B cell (primary cell): ENCODE results near the gene COTL1. TPM values are rescaled to one million over a fixed set of nuclear protein-coding genes. Genes with fewer than 3 reads are reported as not detected.

ENCODE experiments used
- ATAC-seq: fragments of 200-7000 bp; cut with Tn5 transposase; one replicate; pipeline ENCODE4 v1.10.0; 2021; ENCODE audit warnings: low read depth, mild to moderate bottlenecking, moderate number of reproducible peaks, moderate library complexity
- CTCF ChIA-PET: fragments of 350-600 bp; sonication (Branson Sonifier 250); formaldehyde crosslinking; loops from one replicate; lab custom pipeline; 2021; ENCODE audit warnings: antibody characterized with exemption, inconsistent platforms; lab: Charles Lee
- POLR2A ChIA-PET: fragments of 350-600 bp; sonication (Branson Sonifier 250); formaldehyde crosslinking; loops from one replicate; lab custom pipeline; 2021; ENCODE audit warnings: antibody characterized with exemption; lab: Charles Lee
- DNase-seq: peaks from one replicate; pipeline ENCODE4 v3.0.0; 2013
- H2AFZ ChIP-seq: 2 replicates; pipeline ENCODE4 v1.6.1; 2012; ENCODE audit warnings: mild to moderate bottlenecking, low read depth, low read length; ENCODE audit not compliant: insufficient read depth, poor library complexity, severe bottlenecking
- H3K27ac ChIP-seq, 2 donors: 1 replicate in 1 of 2; 2 replicates in 1 of 2; pipeline ENCODE4 v1.5.1; 2012 to 2013; ENCODE audit warnings: low read length in 2 of 2, mild to moderate bottlenecking in 2 of 2, moderate library complexity in 1 of 2
- H3K27me3 ChIP-seq, 4 experiments: fragments of 200-600 bp in 1 of 4; sonication (generic) in 1 of 4; replicated peaks in 1 of 4; 1 replicate in 2 of 4; 2 replicates in 2 of 4; pipeline versions ENCODE4 v1.6.1 to v1.7.0; 2013 to 2016; ENCODE audit warnings: low read length in 3 of 4, mild to moderate bottlenecking in 2 of 4, mixed read lengths in 1 of 4, moderate library complexity in 1 of 4; ENCODE audit not compliant: insufficient read depth in 4 of 4, control insufficient read depth in 3 of 4; ENCODE audit errors: control extremely low read depth in 1 of 4
- H3K36me3 ChIP-seq, 2 experiments: replicated peaks in 1 of 2; 1 replicate in 1 of 2; 2 replicates in 1 of 2; pipeline versions ENCODE4 v1.6.1 to v1.7.1; 2013; ENCODE audit warnings: low read length in 1 of 2; ENCODE audit not compliant: insufficient read depth in 2 of 2, control insufficient read depth in 1 of 2; ENCODE audit errors: control extremely low read depth in 1 of 2, extremely low read depth in 1 of 2
- H3K4me1 ChIP-seq, 2 donors: fragments of 200-600 bp in 1 of 2; sonication (generic) in 1 of 2; 1 replicate in 1 of 2; 2 replicates in 1 of 2; pipeline versions ENCODE4 v1.5.1 to v1.6.1; 2013 to 2017; ENCODE audit warnings: low read length in 2 of 2; ENCODE audit not compliant: control insufficient read depth in 2 of 2, insufficient read depth in 2 of 2
- H3K4me2 ChIP-seq: replicated peaks from 2 replicates; pipeline ENCODE3; 2012; ENCODE audit warnings: mild to moderate bottlenecking, low read depth, low read length; ENCODE audit not compliant: poor library complexity, severe bottlenecking
- H3K4me3 ChIP-seq, 5 experiments: fragments of 200-600 bp in 1 of 5; sonication (generic) in 1 of 5; 1 replicate in 3 of 5; 2 replicates in 2 of 5; pipeline versions ENCODE4 v1.5.1 to v1.7.0; 2011 to 2016; ENCODE audit warnings: low read length in 4 of 5, mild to moderate bottlenecking in 4 of 5, low read depth in 2 of 5, control low read depth in 1 of 5, moderate library complexity in 1 of 5; ENCODE audit not compliant: insufficient read depth in 1 of 5; ENCODE audit errors: control extremely low read depth in 1 of 5, extremely low read depth in 1 of 5
- H3K79me2 ChIP-seq: fragments of 200-600 bp; sonication (generic); one replicate; pipeline ENCODE4 v1.6.0; 2016; ENCODE audit warnings: low read length; ENCODE audit not compliant: control insufficient read depth, insufficient read depth
- H3K9ac ChIP-seq: fragments of 200-600 bp; sonication (generic); 2 replicates; pipeline ENCODE4 v1.6.1; 2017; ENCODE audit warnings: mild to moderate bottlenecking, low read length, moderate library complexity
- H3K9me3 ChIP-seq, 3 donors: one replicate each; pipeline versions ENCODE4 v1.6.1 to v1.7.1; 2013; ENCODE audit warnings: low read length in 2 of 3; ENCODE audit not compliant: control insufficient read depth in 2 of 3, insufficient read depth in 1 of 3; ENCODE audit errors: control extremely low read depth in 1 of 3
- H4K20me1 ChIP-seq: 2 replicates; pipeline ENCODE4 v1.6.0; 2012; ENCODE audit warnings: mild to moderate bottlenecking, low read length; ENCODE audit not compliant: insufficient read depth, control insufficient read depth, poor library complexity, severe bottlenecking
- H3K27ac Mint-ChIP-seq: one replicate; pipeline ENCODE4 v1.8.0; 2021; ENCODE audit warnings: mixed read lengths
- H3K27me3 Mint-ChIP-seq: one replicate; pipeline ENCODE4 v1.8.0; 2021; ENCODE audit warnings: mixed read lengths
- H3K4me1 Mint-ChIP-seq: one replicate; pipeline ENCODE4 v1.8.0; 2021; ENCODE audit warnings: mixed read lengths
- H3K4me3 Mint-ChIP-seq: one replicate; pipeline ENCODE4 v1.8.0; 2021; ENCODE audit warnings: mixed read lengths
- H3K9me3 Mint-ChIP-seq: one replicate; pipeline ENCODE4 v1.8.0; 2022; ENCODE audit warnings: mixed read lengths; ENCODE audit not compliant: insufficient read depth
- EZH2 ChIP-seq: IDR thresholded peaks from 2 replicates; pipeline ENCODE4 v1.6.1; 2012; ENCODE audit warnings: borderline replicate concordance, low read depth, mild to moderate bottlenecking, moderate library complexity, low read length; ENCODE audit not compliant: insufficient read depth, poor library complexity, severe bottlenecking
- WGBS: methylation state at CpG from one replicate; pipeline ENCODE4 v1.1.5; 2013; ENCODE audit warnings: missing lambda C conversion rate; ENCODE audit not compliant: insufficient coverage; 5-methylcytosine and 5-hydroxymethylcytosine counted together
- intact Hi-C: fragments of 100-400 bp; cut with micrococcal nuclease; formaldehyde crosslinking; loops from one replicate; pipeline ENCODE4 v1.10.0; 2022
- polyA plus RNA-seq: library from polyadenylated mRNA; depleted of rRNA; stranded (reverse); fragments of >200 nt; gene quantifications from 2 replicates; pipeline ENCODE4 v1.2.3, GENCODE V29; 2012
- total RNA-seq, 2 donors: library from RNA; stranded (reverse); fragments of 120-200 nt in 1 of 2; gene quantifications; 1 replicate in 1 of 2; 2 replicates in 1 of 2; pipeline versions ENCODE4 v1.2.3 to v1.2.4, GENCODE V29; 2013 to 2022
- TF ChIP-seq, protein P1 (sequence below): fragments of 200-600 bp; IDR thresholded peaks from one replicate; pipeline ENCODE4 v1.8.0; 2022; ENCODE audit warnings: antibody characterized with exemption, mild to moderate bottlenecking

Gene COTL1
- total and polyA plus RNA-seq, 2 donors (not counting 1 experiment from before 2014, with no cell fraction given) = 158 to 264 TPM

DNA sequence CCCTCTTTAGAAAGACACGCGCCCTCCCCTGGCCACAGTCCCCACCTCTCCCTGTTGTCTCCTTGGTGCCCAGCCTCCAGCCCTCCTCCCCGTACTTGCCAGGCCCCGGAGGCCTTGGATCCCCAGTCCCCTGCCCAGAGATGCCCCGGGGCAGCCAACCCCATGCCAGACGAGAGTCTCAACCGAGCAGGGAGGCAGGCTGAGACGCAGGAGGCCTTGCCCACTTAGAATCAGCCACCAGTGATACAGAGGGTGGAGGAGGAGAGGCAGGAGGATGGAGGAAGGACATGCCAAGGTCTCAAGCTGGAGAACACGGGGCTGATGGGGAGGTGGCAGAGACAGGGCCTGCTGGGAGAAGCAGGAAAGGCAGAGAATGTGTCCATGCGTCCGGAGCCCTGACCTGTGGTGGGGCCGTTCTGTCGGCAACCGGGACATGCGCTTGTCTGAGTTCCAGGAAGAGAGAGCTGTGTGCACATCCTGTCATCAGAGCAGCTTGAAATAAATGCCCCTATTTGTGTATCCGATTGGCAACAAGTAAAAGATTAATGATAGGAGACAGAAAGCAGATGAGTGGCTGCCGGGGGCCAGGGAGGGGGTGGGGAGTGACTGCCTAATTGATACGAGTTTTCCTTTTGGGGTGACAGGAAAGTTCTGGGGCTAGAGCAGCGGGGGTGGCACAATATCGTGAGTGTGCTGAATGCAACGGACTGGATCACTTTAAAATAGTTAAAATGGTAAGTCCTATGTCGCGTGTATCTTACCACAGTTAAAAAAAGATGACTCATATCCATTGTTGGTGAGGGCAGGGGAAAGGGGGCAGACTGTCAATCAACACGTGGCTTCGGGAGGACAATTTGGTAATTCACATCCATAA is 68.7 kb downstream of the COTL1 start:
- TF ChIP-seq, protein P1, sequence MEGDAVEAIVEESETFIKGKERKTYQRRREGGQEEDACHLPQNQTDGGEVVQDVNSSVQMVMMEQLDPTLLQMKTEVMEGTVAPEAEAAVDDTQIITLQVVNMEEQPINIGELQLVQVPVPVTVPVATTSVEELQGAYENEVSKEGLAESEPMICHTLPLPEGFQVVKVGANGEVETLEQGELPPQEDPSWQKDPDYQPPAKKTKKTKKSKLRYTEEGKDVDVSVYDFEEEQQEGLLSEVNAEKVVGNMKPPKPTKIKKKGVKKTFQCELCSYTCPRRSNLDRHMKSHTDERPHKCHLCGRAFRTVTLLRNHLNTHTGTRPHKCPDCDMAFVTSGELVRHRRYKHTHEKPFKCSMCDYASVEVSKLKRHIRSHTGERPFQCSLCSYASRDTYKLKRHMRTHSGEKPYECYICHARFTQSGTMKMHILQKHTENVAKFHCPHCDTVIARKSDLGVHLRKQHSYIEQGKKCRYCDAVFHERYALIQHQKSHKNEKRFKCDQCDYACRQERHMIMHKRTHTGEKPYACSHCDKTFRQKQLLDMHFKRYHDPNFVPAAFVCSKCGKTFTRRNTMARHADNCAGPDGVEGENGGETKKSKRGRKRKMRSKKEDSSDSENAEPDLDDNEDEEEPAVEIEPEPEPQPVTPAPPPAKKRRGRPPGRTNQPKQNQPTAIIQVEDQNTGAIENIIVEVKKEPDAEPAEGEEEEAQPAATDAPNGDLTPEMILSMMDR = no peak
- no peak for TF ChIP-seq EZH2
- Histone ChIP-seq H4K20me1 (no peaks in the 10 kb centered on the region), H3K27me3 (peaks cover 0 to 12% (median 5%) of the 10 kb centered on the region in 4 experiments), H3K9me3 (no peaks in the 10 kb centered on the region), H2AFZ (peak overlapping the region; percentile 43), H3K79me2 (no peaks in the 10 kb centered on the region), H3K36me3 (no peaks in the 10 kb centered on the region), H3K4me2 (no peak overlapping the region), H3K9ac (no peak overlapping the region), H3K27ac (no peak overlapping the region), H3K4me1 (peaks cover 10 to 18% of the 10 kb centered on the region in 2 donors), H3K4me3 (no peak overlapping the region)
- peaks cover 15% of the 10 kb centered on the region for H3K4me1 Mint-ChIP-seq
- H3K27ac Mint-ChIP-seq = no peak overlapping the region
- POLR2A ChIA-PET = interaction anchor here (0.7 kb wide), 1 partner anchor 23 kb away, joined by 7 read pairs; no protein-coding TSS in a partner anchor
- peaks cover 8% of the 10 kb centered on the region for H3K27me3 Mint-ChIP-seq
- no peaks in the 10 kb centered on the region for H3K9me3 Mint-ChIP-seq
- ATAC-seq (no peak), DNase-seq (no peak)
- WGBS = 85% methylated on average over 19 of the region's 25 CpGs
- CTCF ChIA-PET = no interaction called here
- intact Hi-C loops = no loop called here
- H3K4me3 Mint-ChIP-seq = no peak overlapping the region

DNA sequence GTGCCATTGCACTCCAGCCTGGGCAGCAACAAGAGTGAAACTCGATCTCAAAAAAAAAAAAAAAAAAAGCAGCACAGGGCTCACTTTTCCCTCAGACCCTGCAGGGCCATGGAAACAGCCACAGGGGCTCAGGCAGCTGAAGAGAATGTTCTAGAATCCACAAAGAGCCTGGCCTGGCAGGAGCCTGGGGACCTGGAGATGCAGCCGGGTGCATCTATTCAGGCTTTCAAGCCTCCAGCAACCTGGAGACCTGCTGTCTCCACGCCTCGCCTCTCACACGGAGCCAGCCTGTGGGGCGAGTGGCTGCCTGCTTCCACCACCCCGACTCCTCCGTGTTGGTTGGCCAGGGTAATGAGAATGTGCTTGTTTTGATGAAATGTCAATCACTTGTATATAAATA is 69.4 kb downstream of the COTL1 start:
- CTCF ChIA-PET = no interaction called here
- no peak overlapping the region for H3K27ac Mint-ChIP-seq
- intact Hi-C loops = no loop called here
- TF ChIP-seq EZH2 = no peak
- TF ChIP-seq, protein P1 = no peak
- no peak overlapping the region for H3K4me3 ChIP-seq
- POLR2A ChIA-PET = no interaction called here
- H3K27me3 Mint-ChIP-seq = peaks cover 11% of the 10 kb centered on the region
- DNase-seq (no peak), ATAC-seq (no peak)
- H2AFZ ChIP-seq = no peak overlapping the region
- no peaks in the 10 kb centered on the region for H3K79me2 ChIP-seq
- H4K20me1 ChIP-seq = no peaks in the 10 kb centered on the region
- H3K36me3 ChIP-seq = no peaks in the 10 kb centered on the region
- H3K4me1 ChIP-seq = peaks cover 10 to 18% of the 10 kb centered on the region in 2 donors
- 100% methylated on average over 1 of the region's 8 CpGs for WGBS
- no peak overlapping the region for H3K4me2 ChIP-seq
- H3K27me3 ChIP-seq = peaks cover 0 to 13% (median 5%) of the 10 kb centered on the region in 4 experiments
- peaks cover 17% of the 10 kb centered on the region for H3K4me1 Mint-ChIP-seq
- H3K27ac ChIP-seq = no peak overlapping the region
- no peak overlapping the region for H3K4me3 Mint-ChIP-seq
- no peaks in the 10 kb centered on the region for H3K9me3 Mint-ChIP-seq
- H3K9ac ChIP-seq = no peak overlapping the region
- H3K9me3 ChIP-seq = no peaks in the 10 kb centered on the region
